ENCODE data around the gene IL17B.

DNA sequence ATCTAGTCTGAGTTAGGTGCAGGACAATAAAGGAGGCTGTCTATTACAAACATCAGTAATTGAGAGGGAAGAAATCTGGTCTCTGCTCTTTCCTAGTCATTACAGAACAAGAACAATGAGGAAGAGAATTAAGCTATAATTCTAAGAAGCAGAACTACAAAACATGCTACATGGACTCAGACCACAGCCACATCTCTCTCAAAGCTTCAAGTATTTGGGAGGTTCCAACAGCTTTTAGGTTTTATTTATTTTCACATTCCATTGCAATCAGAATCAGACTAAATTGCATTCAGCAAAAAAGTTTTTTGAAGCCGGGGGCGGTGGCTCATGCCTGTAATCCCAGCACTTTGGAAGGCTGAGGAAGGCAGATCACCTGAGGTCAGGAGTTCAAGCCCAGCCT, 34.9 kb downstream of the IL17B start:
- TF ChIP-seq, protein P1, sequence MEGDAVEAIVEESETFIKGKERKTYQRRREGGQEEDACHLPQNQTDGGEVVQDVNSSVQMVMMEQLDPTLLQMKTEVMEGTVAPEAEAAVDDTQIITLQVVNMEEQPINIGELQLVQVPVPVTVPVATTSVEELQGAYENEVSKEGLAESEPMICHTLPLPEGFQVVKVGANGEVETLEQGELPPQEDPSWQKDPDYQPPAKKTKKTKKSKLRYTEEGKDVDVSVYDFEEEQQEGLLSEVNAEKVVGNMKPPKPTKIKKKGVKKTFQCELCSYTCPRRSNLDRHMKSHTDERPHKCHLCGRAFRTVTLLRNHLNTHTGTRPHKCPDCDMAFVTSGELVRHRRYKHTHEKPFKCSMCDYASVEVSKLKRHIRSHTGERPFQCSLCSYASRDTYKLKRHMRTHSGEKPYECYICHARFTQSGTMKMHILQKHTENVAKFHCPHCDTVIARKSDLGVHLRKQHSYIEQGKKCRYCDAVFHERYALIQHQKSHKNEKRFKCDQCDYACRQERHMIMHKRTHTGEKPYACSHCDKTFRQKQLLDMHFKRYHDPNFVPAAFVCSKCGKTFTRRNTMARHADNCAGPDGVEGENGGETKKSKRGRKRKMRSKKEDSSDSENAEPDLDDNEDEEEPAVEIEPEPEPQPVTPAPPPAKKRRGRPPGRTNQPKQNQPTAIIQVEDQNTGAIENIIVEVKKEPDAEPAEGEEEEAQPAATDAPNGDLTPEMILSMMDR (conservative IDR thresholded peaks at IDR 0.05): no peak
- no peak for TF ChIP-seq EZH2 (IDR thresholded peaks at IDR 0.05; ENCODE audit: low read depth)
